K562 (cell line): Measurements from ENCODE around the gene NINJ1. TPM values are rescaled to one million over a fixed set of nuclear protein-coding genes. Genes with fewer than 3 reads are reported as not detected.

Experiments used
- ATF1 ChIP-seq, 2 experiments: fragments of 450-650 bp in 1 of 2; IDR thresholded peaks; 2 replicates each; pipeline ENCODE4 v1.6.1; 2016; ENCODE audit warnings: missing compliant biosample characterization in 1 of 2, missing genetic modification characterization in 1 of 2
- FOXK1 ChIP-seq: sonication (generic); formaldehyde crosslinking; IDR thresholded peaks from 2 replicates; pipeline ENCODE4 v1.8.0; 2022; ENCODE audit warnings: missing genetic modification reagents, mild to moderate bottlenecking, borderline replicate concordance
- MAZ ChIP-seq, 2 experiments: fragments of 450-650 bp in 1 of 2; sonication (generic) in 1 of 2; formaldehyde crosslinking; IDR thresholded peaks in 1 of 2; conservative IDR thresholded peaks in 1 of 2; 2 replicates each; pipeline versions ENCODE4 v1.4.0 to v1.5.0; 2020; ENCODE audit warnings: mild to moderate bottlenecking in 1 of 2, missing genetic modification reagents in 1 of 2
- MIER1 ChIP-seq: fragments of 450-650 bp; IDR thresholded peaks from 2 replicates; pipeline ENCODE4 v1.6.1; 2016; ENCODE audit warnings: antibody characterized with exemption, mild to moderate bottlenecking, low read depth
- RB1 ChIP-seq: fragments of 450-650 bp; IDR thresholded peaks from 2 replicates; pipeline ENCODE4 v1.6.1; 2017; ENCODE audit warnings: low read depth, mild to moderate bottlenecking
- SAFB2 ChIP-seq: fragments of 200-400 bp; formaldehyde crosslinking; IDR thresholded peaks from 2 replicates; pipeline ENCODE4 v1.6.1; 2018; ENCODE audit warnings: borderline replicate concordance, low read length, low read depth, moderate library complexity; ENCODE audit not compliant: severe bottlenecking
- SAP30 ChIP-seq: fragments of 200-600 bp; sonication (generic); IDR thresholded peaks from 2 replicates; pipeline ENCODE4 v1.6.1; 2012; ENCODE audit warnings: borderline replicate concordance, low read depth, mild to moderate bottlenecking, moderate library complexity, low read length, control low read depth, inconsistent platforms; ENCODE audit not compliant: insufficient read depth, poor library complexity, severe bottlenecking
- SIN3B ChIP-seq: fragments of 450-650 bp; IDR thresholded peaks from 2 replicates; pipeline ENCODE4 v1.6.1; 2017; ENCODE audit warnings: low read depth, mild to moderate bottlenecking, moderate library complexity
- THAP12 ChIP-seq: fragments of 250-450 bp; sonication (Bioruptor Pico); IDR thresholded peaks from 2 replicates; pipeline ENCODE4 v1.9.0; 2021; ENCODE audit warnings: mild to moderate bottlenecking, inconsistent platforms
- TSHZ1 ChIP-seq: fragments of 250-450 bp; sonication (Bioruptor Pico); IDR thresholded peaks from 2 replicates; pipeline ENCODE4 v1.4.0; 2020; ENCODE audit warnings: mild to moderate bottlenecking, moderate library complexity
- ZBTB7A ChIP-seq: IDR thresholded peaks from 2 replicates; pipeline ENCODE4 v1.6.1; 2011; ENCODE audit warnings: low read depth, mild to moderate bottlenecking, low read length, moderate library complexity, borderline replicate concordance; ENCODE audit not compliant: control insufficient read depth
- ZBTB9 ChIP-seq: fragments of 450-650 bp; formaldehyde crosslinking; IDR thresholded peaks from 2 replicates; pipeline ENCODE4 v1.4.0; 2020; ENCODE audit warnings: mild to moderate bottlenecking, moderate library complexity
- ZEB2 ChIP-seq: fragments of 450-650 bp; IDR thresholded peaks from 2 replicates; pipeline ENCODE4 v1.6.1; 2016
- ZNF146 ChIP-seq: IDR thresholded peaks from one replicate; pipeline ENCODE4 v1.6.1; 2018; ENCODE audit warnings: missing compliant biosample characterization; ENCODE audit not compliant: unreplicated experiment
- polyA plus RNA-seq, 8 experiments: library from polyadenylated mRNA; depleted of rRNA in 4 of 8; stranded (reverse) in 5 of 8; unstranded in 3 of 8; fragments of >200 nt; fragmentation: Nextera tagmentation in 2 of 8; fragmentation: Illumina TruSeq in 1 of 8; extraction: Ambion mirVana in 2 of 8; extraction: Trizol in 1 of 8; gene quantifications; 2 replicates each; pipeline versions ENCODE4 v1.2.1 to v1.2.3, GENCODE V29; 2011 to 2014; ENCODE audit warnings: inconsistent platforms in 1 of 8, missing spikeins in 1 of 8
- total RNA-seq, 7 experiments: library from RNA; depleted of rRNA in 6 of 7; stranded (reverse); fragments of >200 nt in 6 of 7; fragmentation: Illumina TruSeq in 2 of 7; extraction: Trizol in 2 of 7; gene quantifications; 2 replicates each; pipeline versions ENCODE4 v1.2.1 to v1.2.3, GENCODE V29; 2011 to 2021; ENCODE audit warnings: low replicate concordance in 1 of 7

Gene NINJ1
- total and polyA plus RNA-seq, 9 of the 15 experiments (the other 6 are each of a cell fraction or from before 2014, with no cell fraction given) = 0.13 to 8.4 (median 4.9) TPM

- TF ChIP-seq THAP12 (CRISPR knock-in tag) = peak; percentile 78; the same call in 1 of the 2 replicates
- TF ChIP-seq ZBTB9 (CRISPR knock-in tag) = peak; percentile 77; the same call in 1 of the 2 replicates
- TF ChIP-seq ZNF146 (CRISPR knock-in tag) = no peak
- TF ChIP-seq RB1 = peak; percentile 66
- TF ChIP-seq SAP30 = peak; percentile 77
- TF ChIP-seq FOXK1 (CRISPR knock-in tag) = no peak
- no peak for TF ChIP-seq TSHZ1 (CRISPR knock-in tag)
- TF ChIP-seq SAFB2 = no peak
- TF ChIP-seq ZEB2 = no peak
- TF ChIP-seq ATF1 (CRISPR knock-in tag; IDR thresholded peaks at IDR 0.05) = no peak
- peak; percentile 22; the same call in 1 of the 2 replicates for TF ChIP-seq ATF1 (tag; IDR thresholded peaks at IDR 0.05)
- peak in 1 of 2 experiments; percentile 68; a peak in 2 of 4 replicates for TF ChIP-seq MAZ (CRISPR knock-in tag; conservative IDR thresholded peaks at IDR 0.05 in 1 of 2, IDR thresholded peaks at IDR 0.05 in 1 of 2)
- TF ChIP-seq MIER1 = no peak
- TF ChIP-seq SIN3B = peak; percentile 45; the same call in 1 of the 2 replicates
- TF ChIP-seq ZBTB7A = peak; percentile 54; the same call in 1 of the 2 replicates
Observed at GRCh38 chr9:93096131-93096802, 37.8 kb downstream of the NINJ1 start, which contains the start of gene CARD19 (continued).
